Smooth muscle cell (in vitro differentiated cells): Measurements from ENCODE around the gene LGALS7. TPM values are rescaled to one million over a fixed set of nuclear protein-coding genes. Genes with fewer than 3 reads are reported as not detected.

Experiments used
- DNase-seq: peaks from one replicate; lab custom pipeline; 2025; ENCODE audit not compliant: unreplicated experiment; lab: John Stamatoyannopoulos, UW
- H2AFZ ChIP-seq: fragments of 200-600 bp; sonication (generic); 2 replicates; pipeline ENCODE4 v1.6.0; 2016; ENCODE audit warnings: antibody characterized with exemption, low read depth, mild to moderate bottlenecking
- H3F3A ChIP-seq: fragments of 200-600 bp; sonication (generic); 2 replicates; pipeline ENCODE4 v1.6.0; 2017; ENCODE audit warnings: antibody characterized with exemption, low read depth
- H3K27ac ChIP-seq: fragments of 200-600 bp; sonication (generic); 2 replicates; pipeline ENCODE4 v1.5.1; 2016; ENCODE audit warnings: low read depth, mild to moderate bottlenecking
- H3K27me3 ChIP-seq: fragments of 200-600 bp; sonication (generic); 2 replicates; pipeline ENCODE4 v1.6.1; 2016; ENCODE audit warnings: low read depth, mild to moderate bottlenecking
- H3K36me3 ChIP-seq: fragments of 200-600 bp; sonication (generic); 2 replicates; pipeline ENCODE4 v1.5.1; 2016; ENCODE audit warnings: low read depth
- H3K4me1 ChIP-seq: fragments of 200-600 bp; sonication (generic); 2 replicates; pipeline ENCODE4 v1.5.1; 2016; ENCODE audit warnings: low read depth
- H3K4me2 ChIP-seq: fragments of 200-600 bp; sonication (generic); 2 replicates; pipeline ENCODE4 v1.6.0; 2016; ENCODE audit warnings: mild to moderate bottlenecking
- H3K4me3 ChIP-seq: fragments of 200-600 bp; sonication (generic); 2 replicates; pipeline ENCODE4 v1.5.1; 2016; ENCODE audit warnings: mild to moderate bottlenecking
- H3K79me2 ChIP-seq: fragments of 200-600 bp; sonication (generic); 2 replicates; pipeline ENCODE4 v1.6.0; 2016; ENCODE audit warnings: low read depth, mild to moderate bottlenecking
- H3K9ac ChIP-seq: fragments of 200-600 bp; sonication (generic); 2 replicates; pipeline ENCODE4 v1.6.0; 2016; ENCODE audit warnings: low read depth
- H3K9me3 ChIP-seq: fragments of 200-600 bp; sonication (generic); replicated peaks from 2 replicates; pipeline ENCODE4 v1.5.1; 2016; ENCODE audit warnings: low read depth
- H4K20me1 ChIP-seq: fragments of 200-600 bp; sonication (generic); 2 replicates; pipeline ENCODE4 v1.6.0; 2016; ENCODE audit warnings: low read depth
- CTCF ChIP-seq: fragments of 200-600 bp; sonication (generic); IDR thresholded peaks from 2 replicates; pipeline ENCODE4 v1.5.1; 2017; ENCODE audit warnings: borderline replicate concordance, mild to moderate bottlenecking, antibody characterized with exemption; ENCODE audit not compliant: insufficient read depth, poor library complexity, severe bottlenecking
- WGBS: methylation state at CpG from one replicate; pipeline ENCODE4 v1.1.7; 2016; ENCODE audit warnings: low lambda C conversion rate; 5-methylcytosine and 5-hydroxymethylcytosine counted together
- polyA plus RNA-seq: library from polyadenylated mRNA; unstranded; fragments of >200 nt; fragmentation: Nextera tagmentation; extraction: Ambion mirVana; gene quantifications from 2 replicates; pipeline ENCODE4 v1.2.1, GENCODE V29; 2016
- total RNA-seq: library from RNA; depleted of rRNA; stranded (reverse); fragments of >200 nt; gene quantifications from 2 replicates; pipeline ENCODE4 v1.2.3, GENCODE V29; 2014

Gene LGALS7
- total and polyA plus RNA-seq, 2 experiments from 2014 or later, result not detected

GRCh38 chr19:38737921-38738737 is 35.2 kb downstream of the LGALS7 start:
- no peak for DNase-seq
- no peak overlapping the region for H3K9ac ChIP-seq
- 97% methylated on average over 21 of the region's 21 CpGs for WGBS
- no peak overlapping the region for H3K27ac ChIP-seq
- H4K20me1 ChIP-seq, result no peaks in the 10 kb centered on the region
- H2AFZ ChIP-seq, result no peak overlapping the region
- H3K36me3 ChIP-seq, result no peaks in the 10 kb centered on the region
- no peaks in the 10 kb centered on the region for H3K4me1 ChIP-seq
- H3K9me3 ChIP-seq, result no peaks in the 10 kb centered on the region
- H3K27me3 ChIP-seq, result no peaks in the 10 kb centered on the region
- H3K79me2 ChIP-seq, result no peaks in the 10 kb centered on the region
- TF ChIP-seq CTCF, result no peak
- no peak overlapping the region for H3K4me3 ChIP-seq
- peaks cover 9% of the 10 kb centered on the region for H3F3A ChIP-seq
- no peak overlapping the region for H3K4me2 ChIP-seq

DNA sequence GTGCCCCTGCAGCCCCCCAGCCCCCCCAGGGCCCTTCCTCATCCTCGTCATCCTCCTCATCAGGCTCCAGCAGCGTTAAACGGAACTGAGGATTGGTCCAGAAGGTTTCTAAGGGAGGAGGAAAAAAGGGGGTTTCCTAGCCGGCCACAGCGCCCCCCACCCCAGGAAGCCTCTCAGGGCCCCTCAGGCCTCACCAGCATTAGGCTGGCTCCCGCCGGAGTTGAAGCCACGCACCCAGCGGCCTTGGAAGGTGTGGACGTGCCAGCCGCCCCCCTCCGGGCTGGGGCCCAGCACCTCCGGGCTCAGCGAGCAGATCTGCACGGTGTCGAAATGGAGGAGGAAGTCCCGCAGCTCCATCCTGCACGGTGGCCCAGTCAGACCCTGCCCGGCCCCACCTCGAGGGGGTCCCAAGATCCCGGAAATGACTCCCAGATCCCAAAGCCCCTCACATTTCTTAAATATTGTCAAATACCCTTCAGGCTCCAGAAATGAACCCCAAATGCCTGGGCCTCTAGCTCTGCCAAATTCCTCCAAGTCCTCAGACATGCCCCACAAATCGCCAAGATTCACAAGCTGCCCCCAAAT is 35.9 kb downstream of the LGALS7 start:
- no peak overlapping the region for H3K4me3 ChIP-seq
- H2AFZ ChIP-seq, result no peak overlapping the region
- no peak overlapping the region for H3K9ac ChIP-seq
- H3K4me2 ChIP-seq, result no peak overlapping the region
- 84% methylated on average over 22 of the region's 22 CpGs for WGBS
- no peak overlapping the region for H3K27ac ChIP-seq
- H3K27me3 ChIP-seq, result no peaks in the 10 kb centered on the region
- H3K36me3 ChIP-seq, result no peaks in the 10 kb centered on the region
- no peaks in the 10 kb centered on the region for H3K79me2 ChIP-seq
- peaks cover 13% of the 10 kb centered on the region for H3F3A ChIP-seq
- no peak for DNase-seq
- H3K4me1 ChIP-seq, result no peaks in the 10 kb centered on the region
- TF ChIP-seq CTCF, result no peak
- H4K20me1 ChIP-seq, result no peaks in the 10 kb centered on the region
- H3K9me3 ChIP-seq, result no peaks in the 10 kb centered on the region

- Histone ChIP-seq H3K9ac (peak overlapping the region; percentile 39), H3K27me3 (no peaks in the 10 kb centered on the region), H3K36me3 (no peaks in the 10 kb centered on the region), H3K4me3 (peak overlapping the region; percentile 48), H3K4me2 (peak overlapping the region; percentile 84), H3K4me1 (no peaks in the 10 kb centered on the region), H3K9me3 (no peaks in the 10 kb centered on the region), H3K27ac (no peak overlapping the region), H3F3A (peaks cover 18% of the 10 kb centered on the region), H4K20me1 (no peaks in the 10 kb centered on the region), H2AFZ (no peak overlapping the region), H3K79me2 (no peaks in the 10 kb centered on the region)
- TF ChIP-seq CTCF, result no peak
- no peak for DNase-seq
- WGBS, result 15% methylated on average over 24 of the region's 36 CpGs
Measured at GRCh38 chr19:38736413-38737280, 36.7 kb downstream of the LGALS7 start.
